ENCODE data around the gene ECD. TPM values are rescaled to one million over a fixed set of nuclear protein-coding genes. Genes with fewer than 3 reads are reported as not detected.

Gene ECD
- total RNA-seq, 3 donors from 2014 or later, result 20.5 to 23.6 (median 20.8) TPM

GRCh38 chr10:73092830-73093229 is 75.0 kb downstream of the ECD start:
- intact Hi-C loops (cut with DNase I, micrococcal nuclease), result no loop called here
- Histone ChIP-seq H3K9me3 (no peaks in the 10 kb centered on the region), H3K4me3 (no peak overlapping the region), H3K36me3 (ENCODE audit: low read depth) (no peaks in the 10 kb centered on the region), H3K4me1 (ENCODE audit: low read depth) (peaks cover 9% of the 10 kb centered on the region)
- ATAC-seq, result no peak
- TF ChIP-seq, protein P1, sequence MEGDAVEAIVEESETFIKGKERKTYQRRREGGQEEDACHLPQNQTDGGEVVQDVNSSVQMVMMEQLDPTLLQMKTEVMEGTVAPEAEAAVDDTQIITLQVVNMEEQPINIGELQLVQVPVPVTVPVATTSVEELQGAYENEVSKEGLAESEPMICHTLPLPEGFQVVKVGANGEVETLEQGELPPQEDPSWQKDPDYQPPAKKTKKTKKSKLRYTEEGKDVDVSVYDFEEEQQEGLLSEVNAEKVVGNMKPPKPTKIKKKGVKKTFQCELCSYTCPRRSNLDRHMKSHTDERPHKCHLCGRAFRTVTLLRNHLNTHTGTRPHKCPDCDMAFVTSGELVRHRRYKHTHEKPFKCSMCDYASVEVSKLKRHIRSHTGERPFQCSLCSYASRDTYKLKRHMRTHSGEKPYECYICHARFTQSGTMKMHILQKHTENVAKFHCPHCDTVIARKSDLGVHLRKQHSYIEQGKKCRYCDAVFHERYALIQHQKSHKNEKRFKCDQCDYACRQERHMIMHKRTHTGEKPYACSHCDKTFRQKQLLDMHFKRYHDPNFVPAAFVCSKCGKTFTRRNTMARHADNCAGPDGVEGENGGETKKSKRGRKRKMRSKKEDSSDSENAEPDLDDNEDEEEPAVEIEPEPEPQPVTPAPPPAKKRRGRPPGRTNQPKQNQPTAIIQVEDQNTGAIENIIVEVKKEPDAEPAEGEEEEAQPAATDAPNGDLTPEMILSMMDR (IDR thresholded peaks at IDR 0.05), result no peak
- DNase-seq, result no peak

- ATAC-seq, result no peak
- Histone ChIP-seq H3K4me1 (ENCODE audit: low read depth) (no peaks in the 10 kb centered on the region), H3K9me3 (no peaks in the 10 kb centered on the region), H3K4me3 (no peak overlapping the region), H3K36me3 (ENCODE audit: low read depth) (no peaks in the 10 kb centered on the region)
- DNase-seq, result no peak
- intact Hi-C loops (cut with DNase I, micrococcal nuclease), result no loop called here
- TF ChIP-seq, protein P1 (IDR thresholded peaks at IDR 0.05), result no peak
Observed at GRCh38 chr10:73088304-73088703, 79.5 kb downstream of the ECD start.

DNA sequence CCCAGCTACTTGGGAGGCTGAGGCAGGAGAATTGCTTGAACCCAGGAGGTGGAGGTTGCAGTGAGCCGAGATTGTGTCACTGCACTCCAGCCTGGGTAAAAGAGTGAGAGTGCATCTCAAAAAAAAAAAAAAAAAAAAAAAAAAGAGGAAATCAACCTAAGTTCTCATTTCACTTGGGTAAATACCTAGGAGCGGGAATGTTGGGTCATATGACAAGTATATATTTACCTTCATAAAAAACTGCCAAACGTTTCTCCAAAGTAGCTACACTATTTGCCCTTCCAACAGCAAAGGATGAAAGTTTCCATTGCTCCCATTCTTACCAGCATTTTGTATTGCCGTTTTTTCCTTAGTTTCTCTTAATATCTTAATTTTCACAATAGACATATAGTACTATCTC is 81.0 kb downstream of the ECD start:
- Histone ChIP-seq H3K4me3 (no peak overlapping the region), H3K9me3 (no peaks in the 10 kb centered on the region), H3K36me3 (ENCODE audit: low read depth) (no peaks in the 10 kb centered on the region), H3K4me1 (ENCODE audit: low read depth) (no peaks in the 10 kb centered on the region)
- intact Hi-C loops (cut with DNase I, micrococcal nuclease), result no loop called here
- TF ChIP-seq, protein P1 (IDR thresholded peaks at IDR 0.05), result no peak
- DNase-seq (no peak), ATAC-seq (no peak)

DNA sequence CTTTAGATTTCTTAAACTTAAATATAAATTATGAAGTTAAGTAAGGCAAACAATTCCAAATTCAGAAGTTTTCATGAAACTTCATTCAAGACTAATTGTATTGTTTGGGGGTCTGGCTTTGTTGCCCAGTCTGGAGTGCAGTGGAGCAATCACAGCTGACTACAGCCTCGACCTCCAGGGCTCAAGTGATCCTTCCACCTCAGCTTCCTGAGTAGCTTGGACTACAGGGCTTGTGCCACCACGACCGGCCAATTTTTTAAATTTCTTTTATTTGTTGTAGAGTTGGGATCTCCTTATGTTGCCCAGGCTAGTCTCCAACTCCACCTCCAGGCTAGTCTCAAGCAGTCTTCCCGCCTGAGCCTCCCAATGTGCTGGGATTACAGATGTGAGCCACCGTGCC is 83.6 kb downstream of the ECD start:
- TF ChIP-seq, protein P1 (IDR thresholded peaks at IDR 0.05), result no peak
- intact Hi-C loops (cut with DNase I, micrococcal nuclease), result no loop called here
- Histone ChIP-seq H3K4me3 (no peak overlapping the region), H3K9me3 (no peaks in the 10 kb centered on the region), H3K4me1 (ENCODE audit: low read depth) (peaks cover 3% of the 10 kb centered on the region), H3K36me3 (ENCODE audit: low read depth) (no peaks in the 10 kb centered on the region)
- no peak for DNase-seq
- ATAC-seq, result no peak

Other genes starting within 250 kb of the ECD start
- 10 to 100 TPM; 10.7 to 16.9 (median 13.9) TPM for gene PLA2G12B, start 213.2 kb downstream of the ECD start, total RNA-seq
- gene P4HA1, start 71.1 kb downstream of the ECD start, total RNA-seq, result 10 to 100 TPM; 21.0 to 26.1 (median 26.0) TPM
- gene NUDT13, start 57.6 kb downstream of the ECD start, total RNA-seq, result 1 to 10 TPM; 3.5 to 5.1 (median 3.6) TPM
- 10 to 100 TPM; 15.4 to 23.0 (median 20.5) TPM for gene FAM149B1, start 111 bp upstream of the ECD start, total RNA-seq
- 10 to 100 TPM; 12.7 to 18.2 (median 15.3) TPM for gene DNAJC9, start 79.2 kb upstream of the ECD start, total RNA-seq
- 100 to 1,000 TPM in 1 of 3 donors, 10 to 100 TPM in 2; 76.7 to 108 (median 88.9) TPM for gene MRPS16, start 84.6 kb upstream of the ECD start, total RNA-seq
- gene CFAP70, start 190.9 kb upstream of the ECD start, total RNA-seq, result 1 to 10 TPM in 2 of 3 donors, under 1 TPM in 1; 0.94 to 2.0 (median 1.2) TPM
- 100 to 1,000 TPM in 1 of 3 donors, 10 to 100 TPM in 2; 93.7 to 106 (median 99.9) TPM for gene ANXA7, start 246.1 kb upstream of the ECD start, total RNA-seq

Data from mucosa of descending colon (tissue), 3 donors.